22Rv1 (cell line): ENCODE data around the gene PARP15.

Experiments
- CTCF ChIP-seq: fragments of 450-650 bp; IDR thresholded peaks from 2 replicates; pipeline ENCODE4 v1.5.1; 2017; ENCODE audit warnings: mild to moderate bottlenecking
- ZFX ChIP-seq: fragments of 450-650 bp; IDR thresholded peaks from 2 replicates; pipeline ENCODE4 v1.6.1; 2017; ENCODE audit warnings: antibody characterized with exemption, borderline replicate concordance

GRCh38 chr3:122620399-122620798, 42.9 kb downstream of the PARP15 start:
- TF ChIP-seq CTCF (no peak), ZFX (no peak)
